GM18867 (cell line): ENCODE data around the gene TMTC1.

ENCODE experiments used
- ATAC-seq: cut with Tn5 transposase; IDR thresholded peaks from one replicate; pipeline ENCODE4 v1.9.1; 2021; ENCODE audit warnings: mild to moderate bottlenecking, moderate library complexity; ENCODE audit not compliant: unreplicated experiment

Gene TMTC1

GRCh38 chr12:29742646-29743045 is 41.1 kb downstream of the TMTC1 start:
- no peak for ATAC-seq

- ATAC-seq, result no peak
Observed at GRCh38 chr12:29741342-29742241, 42.1 kb downstream of the TMTC1 start.

- ATAC-seq, result no peak
Observed at GRCh38 chr12:29739279-29739991, 44.3 kb downstream of the TMTC1 start.

GRCh38 chr12:29738365-29738764 is 45.4 kb downstream of the TMTC1 start:
- no peak for ATAC-seq

- no peak for ATAC-seq
Observed at GRCh38 chr12:29737644-29738043, 46.1 kb downstream of the TMTC1 start.

- ATAC-seq, result no peak
Observed at GRCh38 chr12:29735604-29736003, 48.1 kb downstream of the TMTC1 start.

GRCh38 chr12:29734734-29735133 is 49.0 kb downstream of the TMTC1 start:
- no peak for ATAC-seq

GRCh38 chr12:29734305-29734704 is 49.4 kb downstream of the TMTC1 start:
- ATAC-seq, result no peak

- ATAC-seq, result no peak
Observed at GRCh38 chr12:29733501-29733900, 50.2 kb downstream of the TMTC1 start.

- ATAC-seq, result no peak
Observed at GRCh38 chr12:29733060-29733459, 50.7 kb downstream of the TMTC1 start.

- no peak for ATAC-seq
Observed at GRCh38 chr12:29732593-29732992, 51.1 kb downstream of the TMTC1 start.

- no peak for ATAC-seq
Observed at GRCh38 chr12:29732191-29732590, 51.6 kb downstream of the TMTC1 start.

- no peak for ATAC-seq
Observed at GRCh38 chr12:29731591-29731990, 52.2 kb downstream of the TMTC1 start.

GRCh38 chr12:29730481-29730880 is 53.3 kb downstream of the TMTC1 start:
- no peak for ATAC-seq

- ATAC-seq, result no peak
Observed at GRCh38 chr12:29728030-29728429, 55.7 kb downstream of the TMTC1 start.

GRCh38 chr12:29726741-29727348 is 56.9 kb downstream of the TMTC1 start:
- ATAC-seq, result no peak

- ATAC-seq, result no peak
Observed at GRCh38 chr12:29726321-29726692, 57.4 kb downstream of the TMTC1 start.

- ATAC-seq, result peak; percentile 52
Observed at GRCh38 chr12:29725587-29726320, 58.0 kb downstream of the TMTC1 start.

- no peak for ATAC-seq
Observed at GRCh38 chr12:29722164-29722563, 61.6 kb downstream of the TMTC1 start.

GRCh38 chr12:29719381-29719780 is 64.4 kb downstream of the TMTC1 start:
- ATAC-seq, result no peak

GRCh38 chr12:29717540-29718100 is 66.1 kb downstream of the TMTC1 start:
- ATAC-seq, result no peak
